ENCODE results near the gene RNU11. TPM values are rescaled to one million over a fixed set of nuclear protein-coding genes. Genes with fewer than 3 reads are reported as not detected.
"Not testable (repeated sequence)": the region's sequence is repeated elsewhere in the genome, so short reads cannot be mapped to it uniquely, and the experiment has no call there.

RNU11 gene
- polyA plus RNA-seq, 1 donor: not detected

GRCh38 chr1:28663871-28664470 is 15.6 kb downstream of the RNU11 start:
- no peak for DNase-seq (ENCODE audit: low read depth)

- DNase-seq (ENCODE audit: low read depth): no peak
Measured at GRCh38 chr1:28666806-28667205, 18.4 kb downstream of the RNU11 start.

- peak; percentile 54 for DNase-seq (ENCODE audit: low read depth)
Measured at GRCh38 chr1:28668191-28668955, 20.0 kb downstream of the RNU11 start, which contains the start of gene GMEB1. TSS of gene GMEB1 (plus strand) at chr1:28668784. CDS start at chr1:28683613, 14,829 bp downstream.

- peak; percentile 1 for DNase-seq (ENCODE audit: low read depth)
Measured at GRCh38 chr1:28668956-28669723, 20.7 kb downstream of the RNU11 start.

GRCh38 chr1:28671254-28671780 is 22.9 kb downstream of the RNU11 start:
- DNase-seq (ENCODE audit: low read depth): no peak

- not testable (repeated sequence) for DNase-seq (ENCODE audit: low read depth)
Measured at GRCh38 chr1:28672971-28673370, 24.6 kb downstream of the RNU11 start.

- no peak for DNase-seq (ENCODE audit: low read depth)
Measured at GRCh38 chr1:28675924-28676257, 27.5 kb downstream of the RNU11 start.

GRCh38 chr1:28680151-28680550 is 31.8 kb downstream of the RNU11 start:
- no peak for DNase-seq (ENCODE audit: low read depth)

GRCh38 chr1:28682840-28683239 is 34.4 kb downstream of the RNU11 start:
- DNase-seq (ENCODE audit: low read depth): no peak

GRCh38 chr1:28684937-28685336 is 36.5 kb downstream of the RNU11 start:
- no peak for DNase-seq (ENCODE audit: low read depth)

GRCh38 chr1:28691627-28692026 is 43.2 kb downstream of the RNU11 start:
- DNase-seq (ENCODE audit: low read depth): not testable (repeated sequence)

Other genes with a start within 250 kb of the RNU11 start
- gene RCC1, start 142.6 kb upstream of the RNU11 start, polyA plus RNA-seq (ENCODE audit: insufficient read length): 25.0 TPM
- gene TRNAU1AP, start 95.5 kb upstream of the RNU11 start, polyA plus RNA-seq (ENCODE audit: insufficient read length): 19.2 TPM
- gene RAB42, start 56.3 kb upstream of the RNU11 start, polyA plus RNA-seq (ENCODE audit: insufficient read length): 7.1 TPM
- gene TAF12, start 5.5 kb upstream of the RNU11 start, polyA plus RNA-seq (ENCODE audit: insufficient read length): 25.2 TPM
- 10.3 TPM for gene GMEB1, start 20.2 kb downstream of the RNU11 start, polyA plus RNA-seq (ENCODE audit: insufficient read length)
- 49.4 TPM for gene YTHDF2, start 88.3 kb downstream of the RNU11 start, polyA plus RNA-seq (ENCODE audit: insufficient read length)
- gene OPRD1, start 163.6 kb downstream of the RNU11 start, polyA plus RNA-seq (ENCODE audit: insufficient read length): 0.67 TPM

All from forelimb muscle (tissue), 1 donor.